Measurements from ENCODE around the gene SPAG7.

The SPAG7 gene

DNA sequence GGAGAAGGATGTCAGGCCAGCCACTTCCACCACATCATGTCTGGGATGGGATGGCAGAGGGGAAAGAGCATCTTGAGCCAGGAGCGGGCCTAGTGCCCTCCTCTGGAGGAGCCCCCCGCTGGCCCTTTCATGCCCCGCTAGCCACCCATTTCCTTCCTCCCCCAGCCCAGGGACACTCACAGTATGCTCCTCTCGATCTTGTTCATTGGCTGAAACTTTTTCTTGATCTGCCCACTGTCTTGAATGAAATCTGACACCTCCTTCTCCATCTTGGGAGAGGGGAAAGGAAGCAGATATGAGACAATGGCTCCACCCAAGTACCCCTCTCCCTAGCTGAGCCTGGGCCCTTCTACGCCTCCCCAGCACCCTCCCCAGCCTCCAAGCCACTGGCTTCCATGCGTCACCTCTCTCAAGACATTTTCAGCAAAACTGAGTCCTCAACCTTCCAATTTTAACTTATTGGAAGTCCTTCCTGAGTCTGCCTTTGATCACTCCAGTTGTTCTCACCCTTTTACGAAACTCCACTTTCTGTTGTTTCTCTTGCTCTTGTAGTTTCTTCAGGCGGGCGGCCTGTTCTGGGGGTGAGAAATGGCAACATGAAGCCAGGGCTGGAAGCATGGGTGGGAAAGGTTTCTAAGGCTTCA, 7.2 kb downstream of the SPAG7 start:
- Histone ChIP-seq H3K4me1 (ENCODE audit: insufficient read depth, low read length) (peaks cover 8% of the 10 kb centered on the region; the same call in 1 of the 2 replicates), H3K9ac (ENCODE audit: low read depth, low read length) (no peak overlapping the region; the same call in 1 of the 2 replicates), H3K27ac (ENCODE audit: low read depth, low read length) (0 out of 2 replicates have a peak overlapping the region, but pooled peaks have one; percentile 9), H3K4me3 (ENCODE audit: low read length) (no peak overlapping the region), H3K36me3 (ENCODE audit: insufficient read depth, low read length) (peaks cover 24% of the 10 kb centered on the region), H3K27me3 (ENCODE audit: insufficient read depth, low read length) (no peaks in the 10 kb centered on the region), H3K9me3 (ENCODE audit: insufficient read depth, low read depth, low read length) (no peaks in the 10 kb centered on the region)
- WGBS: 74% methylated on average over 9 of the region's 9 CpGs

DNA sequence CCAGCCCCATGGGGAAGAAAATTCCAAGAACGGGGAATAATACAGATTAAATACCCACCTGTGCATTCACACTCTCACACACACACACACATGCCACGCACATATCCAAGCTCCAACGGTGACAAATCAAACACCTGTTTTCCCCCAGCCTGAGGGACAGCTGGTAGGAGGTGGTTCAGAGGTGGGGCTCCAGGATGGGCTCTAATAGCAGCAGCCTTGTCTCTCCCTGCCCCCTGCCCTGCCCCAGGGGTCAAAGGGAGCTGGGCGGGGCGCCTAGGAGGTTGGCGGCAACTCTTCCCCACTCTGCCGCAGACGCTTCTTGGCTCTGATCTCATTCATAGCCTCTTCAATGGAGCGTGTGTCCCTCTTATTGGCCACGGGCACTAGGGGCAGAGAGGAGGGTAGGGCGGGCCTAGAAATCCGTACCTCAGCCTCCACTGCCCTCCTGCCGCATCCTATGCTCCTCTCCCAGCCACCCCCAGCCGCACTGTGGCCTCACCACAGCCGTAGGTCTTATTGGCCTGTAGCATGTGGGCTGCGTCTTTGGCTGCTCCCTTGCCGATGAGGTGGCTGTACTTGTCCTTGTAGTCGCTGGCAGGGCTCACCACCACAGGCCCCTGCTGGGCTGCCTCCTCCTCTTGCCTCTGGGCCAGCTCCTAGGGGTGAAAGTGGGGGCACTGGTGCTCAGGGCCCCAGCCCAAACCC, 8.2 kb downstream of the SPAG7 start:
- H3K36me3 ChIP-seq (ENCODE audit: insufficient read depth, low read length): peaks cover 20% of the 10 kb centered on the region
- no peak overlapping the region for H3K9ac ChIP-seq (ENCODE audit: low read depth, low read length)
- no peaks in the 10 kb centered on the region for H3K9me3 ChIP-seq (ENCODE audit: insufficient read depth, low read depth, low read length)
- H3K4me1 ChIP-seq (ENCODE audit: insufficient read depth, low read length): peaks cover 8% of the 10 kb centered on the region; the same call in 1 of the 2 replicates
- H3K4me3 ChIP-seq (ENCODE audit: low read length): no peak overlapping the region
- no peak overlapping the region for H3K27ac ChIP-seq (ENCODE audit: low read depth, low read length)
- 94% methylated on average over 18 of the region's 18 CpGs for whole genome bisulfite sequencing
- H3K27me3 ChIP-seq (ENCODE audit: insufficient read depth, low read length): no peaks in the 10 kb centered on the region

DNA sequence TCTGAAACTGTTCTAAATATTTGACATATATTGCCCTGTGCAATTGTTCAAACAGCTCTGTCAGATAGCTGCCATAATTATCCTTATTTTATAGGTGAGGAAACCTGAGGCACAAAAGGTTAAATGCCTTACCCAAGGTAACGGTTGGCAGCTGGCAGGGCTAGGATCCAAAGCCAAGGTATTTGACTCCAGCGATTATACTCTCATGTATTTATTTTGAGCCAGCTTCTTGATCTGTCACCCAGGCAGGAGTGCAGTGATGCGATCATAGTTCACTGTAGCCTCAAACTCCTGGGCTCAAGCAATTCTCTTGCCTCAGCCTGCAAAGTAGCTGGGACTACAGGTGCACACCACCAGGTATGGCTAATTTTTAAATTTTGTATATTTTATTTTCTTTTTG, 9.5 kb downstream of the SPAG7 start:
- no peaks in the 10 kb centered on the region for H3K27me3 ChIP-seq (ENCODE audit: insufficient read depth, low read length)
- no peak overlapping the region for H3K9ac ChIP-seq (ENCODE audit: low read depth, low read length)
- H3K36me3 ChIP-seq (ENCODE audit: insufficient read depth, low read length): peaks cover 20% of the 10 kb centered on the region
- H3K4me3 ChIP-seq (ENCODE audit: low read length): no peak overlapping the region
- H3K27ac ChIP-seq (ENCODE audit: low read depth, low read length): no peak overlapping the region
- peaks cover 8% of the 10 kb centered on the region; the same call in 1 of the 2 replicates for H3K4me1 ChIP-seq (ENCODE audit: insufficient read depth, low read length)
- 97% methylated on average over 3 of the region's 3 CpGs for WGBS
- H3K9me3 ChIP-seq (ENCODE audit: insufficient read depth, low read depth, low read length): no peaks in the 10 kb centered on the region

DNA sequence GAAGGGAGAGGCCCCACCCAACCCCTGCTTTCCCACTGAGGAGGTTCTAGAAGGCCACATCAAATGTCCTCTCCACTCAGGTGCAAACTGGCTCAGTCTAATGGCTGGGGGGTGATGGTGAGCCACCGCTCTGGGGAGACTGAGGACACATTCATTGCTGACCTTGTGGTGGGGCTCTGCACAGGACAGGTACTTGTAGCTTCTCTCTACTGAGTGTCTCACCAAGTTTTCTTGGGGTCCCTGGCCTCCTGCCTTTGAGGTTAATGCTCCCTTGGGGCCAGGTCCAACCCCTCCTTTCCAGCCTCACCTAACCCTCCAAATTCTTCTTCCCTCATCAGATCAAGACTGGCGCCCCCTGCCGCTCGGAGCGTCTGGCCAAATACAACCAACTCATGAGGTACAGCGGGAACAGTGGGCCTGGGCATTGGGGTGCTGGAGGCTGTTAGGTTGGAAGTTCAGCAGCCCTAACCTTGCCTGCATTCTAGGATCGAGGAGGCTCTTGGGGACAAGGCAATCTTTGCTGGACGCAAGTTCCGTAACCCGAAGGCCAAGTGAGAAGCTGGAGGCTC, 11.0 kb downstream of the SPAG7 start:
- Histone ChIP-seq H3K27ac (ENCODE audit: low read depth, low read length) (no peak overlapping the region), H3K36me3 (ENCODE audit: insufficient read depth, low read length) (peaks cover 20% of the 10 kb centered on the region), H3K27me3 (ENCODE audit: insufficient read depth, low read length) (no peaks in the 10 kb centered on the region), H3K4me1 (ENCODE audit: insufficient read depth, low read length) (peaks cover 12% of the 10 kb centered on the region), H3K4me3 (ENCODE audit: low read length) (no peak overlapping the region), H3K9me3 (ENCODE audit: insufficient read depth, low read depth, low read length) (no peaks in the 10 kb centered on the region), H3K9ac (ENCODE audit: low read depth, low read length) (no peak overlapping the region)
- WGBS: 81% methylated on average over 10 of the region's 10 CpGs

DNA sequence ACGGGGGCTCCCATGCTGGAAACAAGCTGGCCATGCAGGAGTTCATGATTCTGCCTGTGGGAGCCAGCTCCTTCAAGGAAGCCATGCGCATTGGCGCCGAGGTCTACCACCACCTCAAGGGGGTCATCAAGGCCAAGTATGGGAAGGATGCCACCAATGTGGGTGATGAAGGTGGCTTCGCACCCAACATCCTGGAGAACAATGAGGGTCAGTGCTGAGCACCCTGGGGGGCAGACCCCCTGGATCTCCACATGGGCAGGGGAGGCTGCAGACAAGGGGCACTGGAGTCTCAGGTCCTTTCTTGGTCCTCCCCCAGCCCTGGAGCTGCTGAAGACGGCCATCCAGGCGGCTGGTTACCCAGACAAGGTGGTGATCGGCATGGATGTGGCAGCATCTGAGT, 12.5 kb downstream of the SPAG7 start:
- no peak overlapping the region for H3K4me3 ChIP-seq (ENCODE audit: low read length)
- WGBS: 96% methylated on average over 8 of the region's 8 CpGs
- H3K27ac ChIP-seq (ENCODE audit: low read depth, low read length): no peak overlapping the region
- H3K4me1 ChIP-seq (ENCODE audit: insufficient read depth, low read length): peaks cover 13% of the 10 kb centered on the region
- no peaks in the 10 kb centered on the region for H3K9me3 ChIP-seq (ENCODE audit: insufficient read depth, low read depth, low read length)
- peaks cover 12% of the 10 kb centered on the region for H3K36me3 ChIP-seq (ENCODE audit: insufficient read depth, low read length)
- no peaks in the 10 kb centered on the region for H3K27me3 ChIP-seq (ENCODE audit: insufficient read depth, low read length)
- H3K9ac ChIP-seq (ENCODE audit: low read depth, low read length): no peak overlapping the region

DNA sequence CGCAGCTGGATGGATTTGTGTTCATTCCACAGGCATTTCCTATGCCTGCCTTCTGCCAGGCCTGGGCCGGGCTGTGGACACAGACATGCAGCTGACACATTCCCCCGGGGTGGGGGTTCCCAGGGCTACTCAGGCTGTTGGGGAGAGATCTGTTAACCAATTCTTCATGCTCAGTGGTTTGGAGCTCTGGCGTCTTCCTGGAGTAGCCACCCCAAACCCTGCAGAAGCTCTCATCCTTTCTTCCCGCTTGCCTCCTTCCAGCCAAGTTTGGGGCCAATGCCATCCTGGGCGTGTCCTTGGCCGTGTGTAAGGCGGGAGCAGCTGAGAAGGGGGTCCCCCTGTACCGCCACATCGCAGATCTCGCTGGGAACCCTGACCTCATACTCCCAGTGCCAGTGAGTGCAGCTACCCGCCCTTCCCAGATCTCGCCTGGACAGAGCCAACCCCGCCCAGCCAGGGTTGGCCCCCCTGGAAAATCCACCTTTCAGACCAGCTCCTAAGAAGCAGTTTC, 14.1 kb downstream of the SPAG7 start:
- H3K9me3 ChIP-seq (ENCODE audit: insufficient read depth, low read depth, low read length): no peaks in the 10 kb centered on the region
- H3K27ac ChIP-seq (ENCODE audit: low read depth, low read length): no peak overlapping the region
- H3K27me3 ChIP-seq (ENCODE audit: insufficient read depth, low read length): no peaks in the 10 kb centered on the region
- no peaks in the 10 kb centered on the region for H3K36me3 ChIP-seq (ENCODE audit: insufficient read depth, low read length)
- peaks cover 13% of the 10 kb centered on the region for H3K4me1 ChIP-seq (ENCODE audit: insufficient read depth, low read length)
- no peak overlapping the region for H3K9ac ChIP-seq (ENCODE audit: low read depth, low read length)
- 90% methylated on average over 14 of the region's 14 CpGs for WGBS
- no peak overlapping the region for H3K4me3 ChIP-seq (ENCODE audit: low read length)

DNA sequence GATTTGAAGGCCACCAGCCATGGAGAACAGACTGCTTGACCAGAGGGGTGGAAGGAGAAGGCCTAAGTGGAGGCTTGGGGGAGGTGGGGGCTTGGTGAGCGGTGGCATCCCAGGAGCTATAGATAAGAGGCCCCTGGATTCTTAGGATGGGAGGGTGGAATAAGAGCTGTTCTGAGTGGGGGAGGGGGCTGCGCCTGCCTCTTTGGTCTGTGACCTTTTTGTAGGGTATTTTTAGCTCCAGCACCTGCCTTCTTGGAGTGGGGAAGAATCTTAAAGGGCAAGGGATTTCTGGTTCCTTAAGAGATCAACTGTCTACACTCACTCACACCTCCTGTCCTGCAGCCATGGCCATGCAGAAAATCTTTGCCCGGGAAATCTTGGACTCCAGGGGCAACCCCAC, 16.1 kb downstream of the SPAG7 start:
- Histone ChIP-seq H3K4me1 (ENCODE audit: insufficient read depth, low read length) (peaks cover 16% of the 10 kb centered on the region), H3K36me3 (ENCODE audit: insufficient read depth, low read length) (peaks cover 10% of the 10 kb centered on the region), H3K4me3 (ENCODE audit: low read length) (peak overlapping the region; percentile 76), H3K27ac (ENCODE audit: low read depth, low read length) (no peak overlapping the region), H3K9me3 (ENCODE audit: insufficient read depth, low read depth, low read length) (no peaks in the 10 kb centered on the region), H3K27me3 (ENCODE audit: insufficient read depth, low read length) (no peaks in the 10 kb centered on the region), H3K9ac (ENCODE audit: low read depth, low read length) (no peak overlapping the region; the same call in 1 of the 2 replicates)
- 63% methylated on average over 3 of the region's 3 CpGs for WGBS

DNA sequence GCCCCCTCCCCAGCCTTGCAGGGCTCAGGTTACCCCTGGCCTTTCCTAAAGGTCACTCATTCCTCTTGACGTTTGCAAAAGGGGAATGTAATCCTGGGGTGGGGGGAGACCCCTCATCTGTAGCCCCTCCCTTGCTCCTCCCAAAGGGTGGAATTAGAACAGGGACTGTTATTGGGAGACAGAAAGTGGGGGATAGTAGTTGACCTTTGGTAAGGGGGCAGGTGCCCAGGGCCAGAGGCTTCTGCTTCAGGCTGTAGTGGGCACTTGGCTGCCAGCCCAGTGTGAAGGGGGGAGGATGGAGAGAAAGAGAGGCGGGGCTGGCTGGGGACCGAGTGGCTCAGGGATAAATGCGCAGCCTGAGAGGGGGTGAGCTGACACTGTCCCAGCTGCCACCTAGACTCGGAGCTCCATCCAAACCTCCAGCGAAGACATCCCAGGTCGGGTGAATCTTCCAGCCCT, 16.8 kb downstream of the SPAG7 start, which contains the start of gene ENO3:
ENO3 (plus strand) TSS at position 374 of the 459 bp plus-strand sequence. CDS start 711 bp downstream, outside the sequence.
- WGBS: 31% methylated on average over 7 of the region's 7 CpGs
- peaks cover 22% of the 10 kb centered on the region for H3K4me1 ChIP-seq (ENCODE audit: insufficient read depth, low read length)

DNA sequence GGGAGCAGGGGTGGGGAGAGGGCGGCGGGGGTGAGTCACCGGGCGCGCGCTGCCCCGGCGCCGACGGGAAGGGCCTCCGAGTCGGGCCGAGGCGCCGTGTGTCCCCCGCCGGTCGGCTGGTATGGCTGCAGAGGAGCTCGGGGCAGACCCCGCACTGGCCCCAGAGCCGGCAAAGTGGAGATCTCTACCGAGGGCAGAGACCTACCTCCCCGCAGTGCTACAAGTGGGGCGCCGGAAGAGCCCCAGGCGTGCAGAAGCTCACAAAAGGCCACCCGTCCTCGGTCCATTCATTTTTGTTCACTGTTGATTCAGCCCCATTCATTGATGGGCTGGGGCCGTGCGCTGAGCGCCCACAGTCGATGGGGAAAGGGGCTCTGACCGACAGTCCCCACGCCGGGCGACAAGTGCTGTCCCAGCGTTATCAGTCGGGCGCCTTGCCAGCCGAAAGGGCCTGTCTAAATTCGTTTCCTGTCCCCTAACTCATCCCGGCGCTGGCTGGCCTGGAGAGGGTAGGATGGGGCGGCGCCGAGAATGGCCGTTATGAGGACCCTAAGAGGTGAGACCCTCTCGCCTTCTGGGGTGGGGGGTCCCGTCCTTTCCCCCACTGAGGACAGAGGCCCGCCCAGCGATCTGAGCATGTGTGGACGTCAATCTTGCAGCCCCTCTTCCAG, 17.4 kb downstream of the SPAG7 start:
- peaks cover 23% of the 10 kb centered on the region for H3K36me3 ChIP-seq (ENCODE audit: insufficient read depth, low read length)
- H3K4me3 ChIP-seq (ENCODE audit: low read length): peak overlapping the region; percentile 76
- H3K27ac ChIP-seq (ENCODE audit: low read depth, low read length): peak overlapping the region; percentile 100
- no peaks in the 10 kb centered on the region for H3K27me3 ChIP-seq (ENCODE audit: insufficient read depth, low read length)
- under 1% methylated on average over 52 of the region's 52 CpGs for WGBS
- peaks cover 27% of the 10 kb centered on the region for H3K4me1 ChIP-seq (ENCODE audit: insufficient read depth, low read length)
- peak overlapping the region; percentile 90 for H3K9ac ChIP-seq (ENCODE audit: low read depth, low read length)
- no peaks in the 10 kb centered on the region for H3K9me3 ChIP-seq (ENCODE audit: insufficient read depth, low read depth, low read length)

More for the DNA sequence above, 16.8 kb downstream of the SPAG7 start, which contains the start of gene ENO3:
- Histone ChIP-seq H3K4me3 (ENCODE audit: low read length) (peak within 1 kb of the TSS; percentile 76), H3K9me3 (ENCODE audit: insufficient read depth, low read depth, low read length) (no peaks in the 10 kb centered on the region), H3K9ac (ENCODE audit: low read depth, low read length) (peak within 1 kb of the TSS; percentile 90), H3K27ac (ENCODE audit: low read depth, low read length) (peak within 1 kb of the TSS; percentile 100), H3K27me3 (ENCODE audit: insufficient read depth, low read length) (no peaks in the 10 kb centered on the region), H3K36me3 (ENCODE audit: insufficient read depth, low read length) (peaks cover 17% of the 10 kb centered on the region)

DNA sequence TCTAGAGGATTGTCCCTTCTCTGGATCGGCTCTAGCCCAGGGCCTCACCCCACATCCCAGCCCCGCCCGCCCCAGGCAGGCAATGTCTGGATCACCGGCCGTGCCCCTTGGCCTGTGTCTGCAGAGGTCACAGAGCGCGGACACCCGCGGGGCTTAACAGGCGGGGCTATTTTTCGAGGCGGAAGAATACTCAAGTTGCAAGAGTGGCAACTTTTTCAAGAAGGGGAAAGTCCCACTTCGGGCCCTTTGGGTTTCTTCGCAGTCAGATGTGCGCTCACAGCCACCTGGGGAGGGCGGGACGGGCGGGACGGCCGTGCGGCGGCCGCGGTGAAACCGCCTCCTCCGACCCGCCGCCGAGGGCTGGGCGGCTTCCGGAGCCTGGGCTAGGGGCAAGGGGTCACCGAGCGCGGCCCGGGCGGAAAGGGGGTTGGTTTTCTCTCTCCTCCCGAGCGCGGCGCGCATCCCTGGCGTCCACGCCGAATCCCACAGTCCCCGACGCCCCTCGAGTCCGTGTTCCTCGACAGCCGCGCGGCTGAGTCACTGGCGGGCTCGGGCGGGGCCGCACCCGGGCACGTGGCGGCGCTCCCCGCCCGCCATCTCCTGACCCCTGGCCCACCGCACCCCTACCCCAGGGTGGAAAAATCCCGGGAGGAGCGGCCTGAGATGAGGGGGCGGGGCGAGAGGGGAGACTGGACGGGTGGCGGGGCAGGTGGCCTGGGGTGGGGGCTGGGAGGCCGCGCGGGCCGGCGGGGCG, 18.1 kb downstream of the SPAG7 start:
- H3K36me3 ChIP-seq (ENCODE audit: insufficient read depth, low read length): peaks cover 30% of the 10 kb centered on the region
- H3K4me3 ChIP-seq (ENCODE audit: low read length): peak overlapping the region; percentile 99
- no peaks in the 10 kb centered on the region for H3K9me3 ChIP-seq (ENCODE audit: insufficient read depth, low read depth, low read length)
- peaks cover 32% of the 10 kb centered on the region for H3K4me1 ChIP-seq (ENCODE audit: insufficient read depth, low read length)
- WGBS: under 1% methylated on average over 73 of the region's 75 CpGs
- no peaks in the 10 kb centered on the region for H3K27me3 ChIP-seq (ENCODE audit: insufficient read depth, low read length)
- H3K9ac ChIP-seq (ENCODE audit: low read depth, low read length): peak overlapping the region; percentile 99
- H3K27ac ChIP-seq (ENCODE audit: low read depth, low read length): peak overlapping the region; percentile 100
